C4-2B (cell line): Measurements from ENCODE around the gene YIF1A.

Experiments
- H3K27ac ChIP-seq: fragments of 450-650 bp; 2 replicates; pipeline ENCODE4 v1.5.1; 2017
- CTCF ChIP-seq: fragments of 450-650 bp; conservative IDR thresholded peaks from 2 replicates; pipeline ENCODE4 v1.5.1; 2017; ENCODE audit warnings: mild to moderate bottlenecking
- ZFX ChIP-seq: fragments of 450-650 bp; IDR thresholded peaks from 2 replicates; pipeline ENCODE4 v1.6.1; 2017

YIF1A gene

GRCh38 chr11:66284526-66285078 lies 4.3 kb downstream of the YIF1A start:
- H3K27ac ChIP-seq: no peak overlapping the region
- no peak for TF ChIP-seq ZFX
- TF ChIP-seq CTCF: no peak

- H3K27ac ChIP-seq: no peak overlapping the region
- no peak for TF ChIP-seq CTCF
- no peak for TF ChIP-seq ZFX
Measured at GRCh38 chr11:66283461-66284105, 5.4 kb downstream of the YIF1A start.

GRCh38 chr11:66282468-66283455 lies 6.2 kb downstream of the YIF1A start:
- H3K27ac ChIP-seq: no peak overlapping the region
- peak; percentile 98 for TF ChIP-seq CTCF
- TF ChIP-seq ZFX: no peak

- no peak overlapping the region for H3K27ac ChIP-seq
- TF ChIP-seq CTCF: no peak
- TF ChIP-seq ZFX: no peak
Measured at GRCh38 chr11:66281776-66282467, 7.0 kb downstream of the YIF1A start.

GRCh38 chr11:66281001-66281400 lies 7.9 kb downstream of the YIF1A start:
- TF ChIP-seq ZFX: no peak
- TF ChIP-seq CTCF: no peak
- no peak overlapping the region for H3K27ac ChIP-seq

GRCh38 chr11:66280428-66280827 lies 8.5 kb downstream of the YIF1A start:
- TF ChIP-seq ZFX: no peak
- H3K27ac ChIP-seq: no peak overlapping the region

- no peak overlapping the region for H3K27ac ChIP-seq
- TF ChIP-seq ZFX (no peak), CTCF (no peak)
Measured at GRCh38 chr11:66279092-66279734, 9.7 kb downstream of the YIF1A start.
